Stimulated activated naive CD4-positive, alpha-beta T cell (primary cell): ENCODE results near the gene PFN1.

Source experiments
- DNase-seq, 6 experiments: peaks; one replicate each; lab custom pipeline; 2025; lab: John Stamatoyannopoulos, UW

PFN1 gene

GRCh38 chr17:4948166-4948930, at the start of gene PFN1:
PFN1 (minus strand) TSS chr17:4948530; CDS start chr17:4948394, 136 bp downstream.
- DNase-seq, result peak; percentile 75 to 93 (median 90)

GRCh38 chr17:4997302-4998026, 49.1 kb upstream of the PFN1 start, which contains the start of the genes INCA1 and KIF1C:
INCA1 (minus strand) TSS chr17:4997522; CDS start chr17:4994437, 3,085 bp downstream.
KIF1C (plus strand) TSS chr17:4997950; CDS start chr17:5000247, 2,297 bp downstream.
- DNase-seq, result peak; percentile 77 to 93 (median 86)

- no peak for DNase-seq
These were observed 45.8 kb upstream of the PFN1 start for GRCh38 chr17:4994081-4994595.

GRCh38 chr17:4987767-4988567, 39.6 kb upstream of the PFN1 start:
- no peak for DNase-seq

GRCh38 chr17:4986951-4987766, 38.8 kb upstream of the PFN1 start, which contains the start of gene CAMTA2:
CAMTA2 (minus strand) TSS chr17:4987675; CDS start chr17:4986222, 1,453 bp downstream.
- DNase-seq, result peak; percentile 66 to 82 (median 76)

- peak in 2 of 6 experiments; percentile 17 to 32 for DNase-seq
These were observed 38.1 kb upstream of the PFN1 start for GRCh38 chr17:4986403-4986802.

- DNase-seq, result no peak
These were observed 34.0 kb upstream of the PFN1 start for GRCh38 chr17:4982305-4982704.

GRCh38 chr17:4980644-4981216, 32.4 kb upstream of the PFN1 start:
- DNase-seq, result peak; percentile 8 to 81 (median 42)

GRCh38 chr17:4978726-4979125, 30.4 kb upstream of the PFN1 start:
- DNase-seq, result no peak

GRCh38 chr17:4974115-4974670, 25.9 kb upstream of the PFN1 start:
- no peak for DNase-seq

GRCh38 chr17:4973256-4974114, 25.2 kb upstream of the PFN1 start:
- DNase-seq, result no peak

GRCh38 chr17:4972752-4973151, 24.4 kb upstream of the PFN1 start:
- DNase-seq, result no peak

- no peak for DNase-seq
These were observed 24.0 kb upstream of the PFN1 start for GRCh38 chr17:4972322-4972721.

GRCh38 chr17:4971826-4972225, 23.5 kb upstream of the PFN1 start:
- DNase-seq, result no peak

- no peak for DNase-seq
These were observed 21.9 kb upstream of the PFN1 start for GRCh38 chr17:4970273-4970672.

GRCh38 chr17:4969551-4970173, 21.3 kb upstream of the PFN1 start:
- DNase-seq, result no peak

GRCh38 chr17:4969047-4969550, 20.8 kb upstream of the PFN1 start:
- no peak for DNase-seq

- no peak for DNase-seq
These were observed 20.2 kb upstream of the PFN1 start for GRCh38 chr17:4968486-4969046.
